HK-2 (cell line): ENCODE data around the gene ADORA2A.
"Not testable (repeated sequence)": the region's sequence is repeated elsewhere in the genome, so short reads cannot be mapped to it uniquely, and the experiment has no call there.

ENCODE experiments used
- DNase-seq: peaks from one replicate; pipeline ENCODE4 v3.0.0-alpha.2; 2018; ENCODE audit not compliant: unreplicated experiment

ADORA2A gene

DNA sequence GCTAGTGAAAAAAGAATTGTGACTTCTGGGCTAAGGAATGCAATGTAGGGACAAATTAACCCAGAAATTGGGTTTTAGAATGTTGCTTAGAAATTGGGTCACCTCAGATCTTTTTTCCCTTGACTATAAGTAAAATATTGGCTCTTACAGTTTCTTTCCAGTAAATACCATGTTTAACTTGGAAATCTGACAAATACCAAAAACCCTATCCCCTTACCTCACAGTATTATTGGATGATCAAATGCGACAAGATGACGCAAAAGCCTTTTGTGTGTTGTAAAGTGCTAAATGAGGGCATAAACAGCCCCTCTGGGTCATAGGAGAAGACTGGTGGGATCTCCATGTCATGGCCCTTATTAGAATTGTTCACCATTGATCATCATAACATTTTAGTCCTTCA lies 61.6 kb downstream of the ADORA2A start:
- DNase-seq: no peak

GRCh38 chr22:24489434-24489833 lies 62.0 kb downstream of the ADORA2A start:
- not testable (repeated sequence) for DNase-seq
